Globus pallidus (tissue), 1 donor: ENCODE measurements around the gene WNT9B.

Experiments used
- DNase-seq: peaks from one replicate; pipeline ENCODE4 v3.0.0-alpha.2; 2015; ENCODE audit warnings: low spot score

WNT9B gene

DNA sequence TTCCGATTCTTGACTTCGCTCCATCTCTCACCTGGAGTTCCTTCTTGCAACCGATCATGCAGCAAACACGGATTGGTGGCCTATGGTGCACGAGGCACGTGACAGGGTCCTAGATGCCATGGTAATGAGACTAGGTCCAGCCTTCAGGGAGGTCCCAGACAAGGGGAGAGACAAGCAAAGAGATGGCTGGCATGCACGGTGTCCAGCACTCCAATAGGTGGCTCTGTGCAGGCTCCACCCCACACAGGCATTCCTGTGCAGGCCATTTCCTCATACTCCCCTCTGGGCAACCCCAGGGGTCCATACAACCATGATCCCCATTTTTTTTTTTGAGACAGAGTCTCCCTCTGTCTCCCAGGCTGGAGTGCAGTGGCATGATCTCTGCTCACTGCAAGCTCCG lies 31.3 kb downstream of the WNT9B start:
- DNase-seq = no peak

DNA sequence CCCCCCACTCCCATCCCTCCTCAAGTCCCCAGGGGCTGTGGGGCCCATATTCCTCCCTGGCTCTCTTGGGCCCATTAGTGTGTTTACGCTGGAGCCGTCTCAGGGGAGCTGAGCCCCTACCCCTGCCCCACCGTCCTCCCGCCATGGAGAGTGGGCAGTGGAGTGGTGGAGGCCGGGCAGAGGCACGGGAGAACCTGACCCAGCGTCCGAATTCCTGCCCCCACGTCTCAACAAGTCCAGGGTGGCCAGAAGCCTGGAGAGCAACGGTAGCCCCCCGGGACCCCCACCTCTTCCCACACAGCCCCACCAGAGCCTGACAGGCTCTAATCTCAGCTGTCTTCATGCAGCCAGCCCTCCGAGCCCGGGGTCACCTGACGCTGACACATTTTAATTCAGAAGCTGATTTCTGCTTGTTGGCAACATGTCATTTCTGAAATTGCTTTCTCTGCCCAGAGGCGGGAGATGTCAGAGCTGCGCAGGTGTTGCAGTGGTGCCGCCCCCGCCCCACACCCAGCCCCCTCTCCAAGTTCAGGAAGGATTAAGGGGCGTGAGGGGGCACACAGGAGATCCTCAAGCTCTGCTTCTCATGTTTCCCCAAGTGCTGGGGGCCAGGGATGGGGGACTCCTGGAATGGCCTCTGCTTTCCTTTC lies 32.6 kb downstream of the WNT9B start:
- DNase-seq = no peak

DNA sequence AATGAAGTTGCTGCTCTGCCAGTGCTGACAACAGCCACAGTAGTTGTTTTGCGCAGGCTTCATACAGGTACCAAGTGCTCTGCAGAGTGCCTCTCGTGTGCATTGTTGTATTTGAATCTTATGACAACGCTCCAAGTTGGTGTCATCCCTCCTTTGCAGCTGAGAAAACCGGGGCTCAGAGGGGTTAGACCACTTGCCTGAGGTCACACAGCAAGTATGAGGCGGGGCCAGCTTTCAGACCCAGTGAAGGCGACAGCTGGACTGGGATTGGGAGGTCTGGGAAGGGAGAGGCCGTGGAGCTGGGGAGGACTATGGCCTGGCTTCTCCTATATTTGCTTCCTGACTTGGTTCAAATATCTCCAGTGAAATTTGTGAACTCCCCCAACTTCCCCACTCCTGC lies 33.2 kb downstream of the WNT9B start:
- DNase-seq = no peak

DNA sequence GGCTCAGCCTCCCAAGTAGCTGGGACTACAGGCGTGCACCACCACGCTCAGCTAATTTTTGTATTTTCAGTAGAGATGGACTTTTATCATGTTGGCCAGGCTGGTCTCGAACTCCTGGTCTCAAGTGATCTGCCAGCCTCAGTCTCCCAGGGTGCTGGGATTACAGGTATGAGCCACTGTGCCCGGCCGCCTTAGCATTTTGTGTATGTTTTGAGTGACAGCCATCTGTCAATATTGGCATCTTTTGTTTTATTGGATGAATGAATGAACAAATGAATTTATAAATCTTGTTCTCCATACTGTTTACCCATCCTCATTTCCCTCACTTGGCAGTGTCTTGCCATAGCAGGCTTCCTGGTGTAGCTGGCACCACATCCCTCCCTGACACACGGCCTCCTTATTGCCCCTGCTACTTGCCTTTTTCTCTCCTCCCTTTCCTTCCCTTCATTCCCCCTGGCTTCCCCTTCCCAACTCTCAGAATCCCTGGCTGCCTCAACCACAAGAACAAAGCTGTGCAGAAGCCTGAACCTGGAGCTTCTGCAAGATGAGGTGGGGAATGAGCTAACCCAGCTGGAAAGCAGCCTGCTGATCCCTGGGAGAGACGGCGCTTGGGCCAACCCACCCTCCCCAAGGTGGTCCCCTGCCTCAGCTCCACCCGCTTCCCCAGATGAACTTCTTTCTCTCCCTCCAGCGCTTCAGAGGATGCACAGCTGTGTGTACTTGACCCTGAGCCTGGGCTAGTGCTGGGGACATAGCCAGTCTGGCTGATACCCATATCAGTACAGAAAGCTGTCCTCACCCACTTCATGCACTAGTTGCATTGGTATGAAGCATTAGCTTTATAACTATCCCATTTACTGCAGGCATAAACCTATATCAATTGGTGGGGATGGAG lies 34.3 kb downstream of the WNT9B start:
- DNase-seq = no peak

DNA sequence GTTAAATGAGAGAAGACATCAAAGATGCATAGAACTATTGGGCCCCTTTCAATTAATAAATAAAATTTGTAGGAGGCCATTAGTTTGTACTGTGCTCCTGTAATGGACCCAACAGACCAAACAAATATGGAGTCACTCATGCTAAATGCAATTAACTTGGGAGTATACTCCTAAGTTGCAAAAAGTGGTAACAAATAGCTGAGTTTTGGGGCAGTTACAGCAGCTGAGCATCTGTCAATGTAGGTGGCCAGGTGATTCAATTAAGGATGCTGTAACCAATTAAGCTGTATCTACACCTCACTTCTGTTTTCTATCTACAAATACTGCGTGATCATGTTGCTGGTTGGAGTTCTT lies 34.9 kb downstream of the WNT9B start:
- DNase-seq = no peak

DNA sequence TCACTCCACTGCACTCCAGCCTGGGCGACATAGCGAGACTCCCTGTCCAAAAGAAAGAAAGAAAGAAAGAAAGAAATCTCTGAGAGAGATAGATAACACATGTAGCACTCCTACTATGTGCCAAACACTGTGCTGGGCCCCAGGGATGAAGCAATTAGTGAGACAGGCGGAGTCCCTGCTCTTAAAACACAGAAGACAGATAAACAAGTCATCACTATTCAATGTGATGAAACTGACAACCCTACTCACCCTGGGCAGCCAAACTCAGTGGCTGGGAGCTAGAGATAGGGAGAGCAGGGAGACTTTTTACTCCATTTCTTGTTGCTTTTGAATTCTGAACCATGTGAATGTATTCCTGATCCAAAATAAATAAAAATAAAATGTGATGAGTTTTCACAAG lies 36.3 kb downstream of the WNT9B start:
- DNase-seq = no peak

DNA sequence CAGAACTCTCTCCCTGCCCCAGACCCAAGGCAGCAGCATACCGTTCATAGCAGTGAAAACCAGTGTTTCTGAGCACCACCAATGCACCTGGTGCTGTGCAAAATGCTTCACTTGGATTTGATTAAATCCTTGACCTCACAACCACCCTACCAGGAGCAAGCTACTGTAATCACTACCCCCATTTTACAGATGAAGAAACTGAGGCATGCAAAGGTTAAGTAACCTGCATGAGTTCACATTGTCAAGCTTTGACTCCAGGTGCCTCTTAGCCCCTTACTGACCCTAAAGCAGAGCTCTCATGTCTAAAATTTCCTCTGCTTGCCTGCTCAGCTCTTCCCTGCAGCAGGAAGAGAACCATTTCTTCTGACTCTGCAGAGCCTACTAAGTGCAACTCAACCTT lies 37.3 kb downstream of the WNT9B start:
- DNase-seq = no peak

DNA sequence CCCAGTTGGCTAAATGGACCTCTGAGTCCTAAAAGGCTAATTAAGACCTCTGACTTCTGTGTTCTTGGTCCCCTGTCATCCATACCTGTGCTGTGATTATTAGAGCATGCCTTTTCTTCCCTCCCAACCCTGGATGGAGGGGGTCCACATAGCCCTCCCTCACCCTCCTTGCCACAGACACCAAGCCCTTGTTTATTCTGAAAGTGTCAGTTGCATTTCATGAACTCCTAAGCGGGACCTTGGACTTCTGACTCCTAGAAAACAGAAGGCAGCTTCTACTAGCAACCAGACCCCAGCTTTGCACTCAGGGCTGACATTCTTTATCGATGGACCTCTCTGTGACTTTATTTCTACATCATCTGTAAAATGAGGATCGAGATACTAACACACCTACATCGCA lies 38.1 kb downstream of the WNT9B start:
- DNase-seq = no peak

DNA sequence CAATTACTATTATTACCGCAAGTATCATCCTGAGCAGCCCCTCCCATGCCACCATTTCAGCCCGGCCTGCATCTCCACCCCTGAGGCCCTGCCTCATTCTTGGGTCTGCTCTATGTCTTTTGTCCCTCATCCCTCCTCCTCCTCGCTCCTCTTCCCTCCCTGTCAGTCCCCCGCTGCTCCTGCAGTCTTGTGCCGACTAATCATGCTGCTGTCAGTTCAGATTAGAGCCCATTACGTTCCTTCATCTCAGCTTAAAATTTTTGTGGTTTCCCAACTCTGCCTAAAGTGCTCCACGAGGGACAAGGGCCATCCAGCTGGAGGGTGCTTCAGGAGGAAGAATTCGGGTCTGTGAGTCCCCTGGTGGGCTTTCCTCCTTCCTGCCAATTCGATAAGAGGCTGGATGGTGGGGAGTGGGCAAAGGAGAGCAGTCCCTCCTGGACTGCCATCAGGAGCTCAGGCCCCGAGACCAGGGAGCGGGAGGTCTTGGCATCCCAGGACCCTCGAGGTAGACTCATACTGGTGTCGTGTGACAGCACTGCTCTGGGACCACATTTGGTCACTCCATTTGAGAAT lies 38.7 kb downstream of the WNT9B start:
- no peak for DNase-seq

DNA sequence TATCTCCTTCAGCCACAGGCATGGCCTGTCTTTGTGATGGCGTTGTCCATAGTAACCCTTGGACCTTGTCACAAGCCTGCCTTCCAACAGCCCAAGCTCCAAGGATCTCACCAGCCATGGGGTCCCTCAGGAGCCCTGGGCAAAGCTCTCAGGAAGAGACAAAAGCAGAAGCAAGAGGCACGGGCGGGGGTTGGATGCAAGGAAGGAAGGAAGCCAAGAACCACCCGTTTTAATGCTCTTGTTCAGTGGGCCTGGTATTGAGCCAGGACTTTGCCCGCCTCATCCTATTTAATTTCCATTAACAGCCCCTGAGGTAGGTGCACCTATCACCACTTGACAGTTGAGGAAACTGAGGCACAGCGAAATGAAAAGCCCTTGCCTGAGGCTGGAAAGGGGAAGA lies 39.3 kb downstream of the WNT9B start:
- no peak for DNase-seq

DNA sequence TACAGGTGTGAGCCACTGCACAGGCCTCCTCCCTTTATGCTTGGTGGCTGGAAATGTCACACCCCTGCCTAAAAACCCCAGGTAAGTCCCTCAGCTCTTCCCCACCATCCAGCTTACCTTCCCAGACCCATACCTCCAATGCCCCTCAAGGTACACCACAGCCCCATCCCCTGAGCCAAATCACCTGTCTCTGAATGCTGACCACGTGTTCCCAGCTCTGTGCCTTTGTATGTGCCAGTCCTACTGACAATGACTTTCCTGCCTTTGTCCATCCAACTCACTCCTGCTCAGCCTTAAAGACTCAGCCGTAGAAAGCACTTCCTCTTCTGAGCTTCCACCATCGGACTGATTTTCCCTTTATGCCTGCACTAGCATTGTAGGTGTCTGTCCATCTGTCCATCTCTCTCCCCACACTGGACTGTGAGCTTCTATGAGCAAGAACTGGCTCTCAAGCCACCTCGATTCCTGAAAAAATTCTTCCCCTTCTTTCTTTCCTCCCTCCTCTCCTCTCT lies 40.9 kb downstream of the WNT9B start:
- DNase-seq = no peak

DNA sequence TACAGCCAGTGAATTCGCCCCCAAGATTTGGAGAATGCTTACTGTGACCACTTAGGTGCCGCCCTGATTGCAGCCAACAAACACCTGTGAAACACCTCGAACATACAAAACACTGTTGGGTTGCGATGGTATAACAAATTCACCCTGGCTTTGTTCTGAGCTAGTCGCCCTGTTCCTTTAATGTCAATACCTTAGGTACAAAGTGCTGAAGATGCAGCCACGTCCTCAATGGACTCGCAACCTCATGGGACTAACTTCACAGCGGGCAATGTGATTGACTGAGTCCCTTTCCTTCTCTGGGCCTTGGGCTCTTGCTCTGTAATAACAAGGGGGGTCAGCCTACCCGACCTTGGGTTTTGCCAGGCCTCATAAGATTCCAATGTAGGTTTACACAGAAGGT lies 42.6 kb downstream of the WNT9B start:
- DNase-seq = no peak

DNA sequence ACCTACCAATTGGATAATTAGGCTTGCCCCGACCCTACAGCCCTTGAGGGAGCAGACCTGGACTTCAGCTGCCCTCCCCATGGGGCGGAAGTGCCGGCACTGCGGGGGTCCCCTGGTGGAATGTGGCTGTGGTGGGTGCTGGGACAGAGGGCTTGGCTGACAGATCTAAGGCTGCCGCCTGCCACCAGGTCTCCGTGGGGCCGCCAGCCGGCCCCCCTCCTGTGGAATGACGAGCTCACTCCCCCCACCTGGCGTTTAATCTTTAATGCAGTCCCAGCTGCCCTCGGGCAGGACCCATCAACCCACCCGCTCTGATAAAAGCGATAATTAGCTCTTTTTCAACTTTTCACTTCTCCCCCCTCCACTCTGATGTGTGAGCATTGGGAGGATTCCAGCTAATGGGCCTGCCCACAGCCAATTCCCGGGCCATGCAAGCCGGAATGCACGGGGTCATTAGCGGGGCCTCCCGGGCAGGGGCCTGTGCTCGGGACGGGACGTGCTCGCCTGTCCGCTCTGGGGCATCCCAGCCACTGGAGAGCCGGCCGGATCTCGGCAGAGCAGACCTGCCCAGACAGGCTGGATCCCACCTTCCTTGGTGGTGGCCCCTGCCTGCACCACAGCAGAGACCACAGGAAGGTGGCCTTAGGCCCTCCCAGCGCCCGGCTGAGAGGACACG lies 43.2 kb downstream of the WNT9B start:
- no peak for DNase-seq

DNA sequence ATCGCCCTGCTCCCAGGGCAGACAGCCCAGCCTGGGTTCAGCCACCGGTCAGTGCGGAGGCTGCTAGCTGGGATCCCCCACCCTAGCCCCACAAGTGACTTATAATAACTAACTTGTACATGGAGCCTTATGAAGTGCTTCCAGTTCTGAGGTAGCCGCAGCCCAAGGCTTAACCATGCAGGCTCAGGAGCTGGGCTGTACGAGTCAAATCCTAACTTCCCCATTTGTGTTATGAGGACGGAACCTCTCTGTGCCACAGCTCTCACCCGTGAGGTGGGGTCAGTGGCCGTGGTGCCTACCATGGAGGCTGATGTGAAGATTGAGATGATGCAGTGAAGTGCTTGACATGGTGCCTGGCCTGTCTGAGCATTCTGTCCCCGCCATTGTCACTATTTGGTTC lies 43.8 kb downstream of the WNT9B start:
- DNase-seq = no peak

DNA sequence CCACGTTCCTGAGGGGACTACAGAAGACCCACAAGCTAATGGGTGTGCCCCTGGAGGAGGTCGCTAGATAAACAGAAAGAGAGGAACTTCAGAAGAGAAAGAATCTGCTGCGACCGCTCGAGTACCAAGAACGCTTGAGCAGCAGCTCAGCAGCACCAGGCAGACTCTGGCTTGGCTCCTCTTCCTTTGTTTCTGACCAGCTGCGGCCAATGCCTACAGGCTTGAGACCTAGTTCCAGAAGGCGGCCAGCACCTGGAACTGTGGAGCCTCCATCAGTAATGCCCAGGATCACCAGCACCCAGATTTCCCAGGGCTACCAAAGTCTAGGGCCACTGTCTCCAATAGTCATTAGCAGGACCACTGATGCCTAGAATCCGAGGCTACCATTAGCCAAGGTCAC lies 45.6 kb downstream of the WNT9B start:
- DNase-seq = no peak

DNA sequence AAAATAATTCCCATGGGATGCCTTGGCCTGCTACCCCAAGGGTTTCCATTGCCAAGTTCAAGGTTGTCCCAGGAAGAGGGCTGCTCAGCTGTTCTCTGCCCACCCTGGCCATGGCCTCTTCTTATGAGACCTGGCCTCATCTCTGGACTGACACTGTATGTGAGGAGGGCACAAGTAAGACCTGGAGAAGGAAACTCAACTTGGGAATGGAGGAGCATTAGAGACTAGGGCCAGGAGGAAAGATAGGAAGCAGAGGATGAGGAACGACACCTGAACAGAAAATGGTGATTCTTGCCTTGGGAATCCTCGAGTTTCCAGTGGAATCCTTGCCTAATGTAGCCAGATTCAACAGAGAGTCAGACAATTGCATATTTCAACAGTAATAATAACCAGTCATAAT lies 47.0 kb downstream of the WNT9B start:
- DNase-seq = no peak

DNA sequence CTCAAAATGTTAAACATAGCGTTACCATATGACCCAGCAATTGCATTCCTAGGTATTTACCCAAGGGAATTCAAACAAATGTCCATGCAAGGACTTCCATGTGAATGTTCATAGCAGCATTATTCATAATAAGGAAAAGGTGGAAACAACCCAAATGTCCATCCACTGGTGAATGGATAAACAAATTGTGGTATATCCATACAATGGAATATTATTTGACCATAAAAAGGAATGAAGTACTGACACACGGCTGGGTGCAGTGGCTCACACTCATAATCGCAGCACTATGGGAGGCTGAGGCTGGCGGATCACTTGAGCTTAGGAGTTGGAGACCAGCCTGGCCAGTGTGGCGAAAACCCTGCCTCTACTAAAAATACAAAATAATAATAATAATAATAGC lies 47.5 kb downstream of the WNT9B start:
- no peak for DNase-seq

DNA sequence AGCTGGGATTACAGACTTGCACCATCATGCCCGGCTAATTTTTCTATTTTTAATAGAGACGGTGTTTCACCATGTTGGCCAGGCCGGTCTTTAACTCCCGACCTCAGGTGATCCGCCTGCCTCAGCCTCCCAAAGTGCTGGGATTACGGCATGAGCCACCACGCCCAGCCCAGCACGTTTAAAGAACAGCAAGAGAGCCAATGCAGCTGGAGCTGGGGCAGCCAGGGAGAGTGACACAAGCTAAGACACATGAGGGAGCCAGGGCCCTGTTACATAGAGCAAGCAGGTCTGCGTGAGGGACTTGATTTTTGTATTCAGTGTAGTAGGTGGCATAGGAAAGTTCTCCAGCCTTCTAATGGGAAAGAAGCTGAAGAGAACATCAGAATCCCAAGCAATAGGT lies 49.9 kb downstream of the WNT9B start:
- DNase-seq = no peak

DNA sequence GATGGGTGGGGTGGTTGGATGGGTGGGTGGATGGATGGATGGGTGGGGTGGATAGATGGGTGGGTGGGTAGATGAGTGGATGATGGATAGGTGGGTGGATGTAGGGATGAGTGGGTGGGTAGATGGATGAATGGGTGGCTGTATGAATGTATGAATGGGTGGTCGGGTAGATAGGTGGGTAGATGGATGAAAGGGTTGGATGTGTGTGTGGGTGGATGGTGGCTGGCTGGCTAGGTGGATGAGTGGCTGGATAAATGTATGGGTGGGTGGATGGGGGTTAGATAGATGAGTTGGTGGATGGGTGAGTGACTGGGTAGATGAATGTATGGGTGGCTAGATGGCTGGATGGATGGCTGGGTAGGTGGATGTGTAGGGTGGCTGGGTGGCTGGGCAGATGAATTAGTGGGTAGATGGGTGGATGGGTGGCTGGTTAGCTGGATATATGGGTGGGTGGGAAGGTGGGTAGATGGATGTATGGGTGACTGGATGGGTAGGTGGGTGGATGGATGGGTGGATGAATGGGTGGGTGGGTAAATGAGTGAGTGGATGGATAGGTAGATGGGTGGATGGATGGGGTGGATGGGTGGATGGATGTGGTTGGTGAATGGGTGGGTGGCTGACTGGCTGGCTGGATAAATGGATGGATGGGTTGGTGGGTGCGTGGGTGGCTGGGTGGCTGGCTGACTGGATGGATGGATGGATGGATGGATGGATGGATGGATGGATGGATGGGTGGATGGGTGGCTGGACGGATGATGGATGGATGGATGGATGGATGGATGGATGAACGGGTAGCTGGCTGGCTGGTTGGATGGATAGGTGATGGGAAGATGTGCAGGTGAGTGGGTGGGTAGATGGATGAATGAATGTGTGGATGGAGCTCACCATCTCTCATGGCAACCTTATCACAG lies 52.6 kb downstream of the WNT9B start:
- no peak for DNase-seq

DNA sequence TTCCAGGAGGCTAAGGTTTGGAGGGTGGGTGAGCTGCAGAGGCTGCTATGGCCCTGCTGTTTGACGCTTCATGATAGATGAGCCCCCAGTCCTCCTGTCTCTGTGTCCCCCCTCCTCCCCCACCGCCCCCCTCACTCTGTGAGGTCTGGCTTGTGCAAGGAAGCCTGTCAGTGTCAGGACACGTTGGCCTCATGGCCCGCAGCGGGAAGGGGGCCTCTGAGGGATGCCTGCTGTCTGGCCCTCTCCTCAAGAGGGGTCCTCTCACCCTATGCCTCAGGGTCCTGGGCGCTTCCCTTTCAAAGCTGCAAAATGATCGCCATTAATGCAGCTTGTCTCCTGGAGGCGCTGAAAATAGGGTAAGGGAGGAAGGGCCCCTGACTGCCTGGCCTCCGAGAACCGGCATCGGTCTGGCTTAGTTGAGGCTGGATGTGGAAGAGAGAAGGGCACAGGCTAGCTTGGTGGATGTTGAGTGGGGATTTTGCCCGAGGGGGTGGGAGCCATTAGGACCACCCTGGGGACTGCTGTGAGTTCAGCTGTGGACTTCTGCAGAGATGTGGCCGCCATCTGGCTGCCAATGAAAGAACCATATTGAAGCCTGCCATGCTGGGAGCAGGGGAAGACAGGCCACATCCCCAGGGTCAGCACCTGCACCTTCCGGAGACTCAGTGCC lies 56.8 kb downstream of the WNT9B start:
- no peak for DNase-seq
